SU-DHL-6 (cell line): ENCODE data around the gene PASK.

Source experiments
- EZH2phosphoT487 ChIP-seq: fragments of 200-600 bp; sonication (generic), shearing (Covaris generic); conservative IDR thresholded peaks from 2 replicates; pipeline ENCODE4 v1.6.1; 2018; ENCODE audit warnings: mild to moderate bottlenecking, antibody characterized with exemption, low read length, moderate library complexity, mixed read lengths
- TF ChIP-seq, protein P1 (sequence below): fragments of 200-600 bp; sonication (generic); IDR thresholded peaks from one replicate; pipeline ENCODE4 v1.5.1; 2017; ENCODE audit warnings: antibody characterized with exemption, mild to moderate bottlenecking, low read length, moderate library complexity; ENCODE audit not compliant: insufficient read depth, poor library complexity, severe bottlenecking

GRCh38 chr2:241193271-241193670 is 44.0 kb upstream of the PASK start:
- TF ChIP-seq, protein P1, sequence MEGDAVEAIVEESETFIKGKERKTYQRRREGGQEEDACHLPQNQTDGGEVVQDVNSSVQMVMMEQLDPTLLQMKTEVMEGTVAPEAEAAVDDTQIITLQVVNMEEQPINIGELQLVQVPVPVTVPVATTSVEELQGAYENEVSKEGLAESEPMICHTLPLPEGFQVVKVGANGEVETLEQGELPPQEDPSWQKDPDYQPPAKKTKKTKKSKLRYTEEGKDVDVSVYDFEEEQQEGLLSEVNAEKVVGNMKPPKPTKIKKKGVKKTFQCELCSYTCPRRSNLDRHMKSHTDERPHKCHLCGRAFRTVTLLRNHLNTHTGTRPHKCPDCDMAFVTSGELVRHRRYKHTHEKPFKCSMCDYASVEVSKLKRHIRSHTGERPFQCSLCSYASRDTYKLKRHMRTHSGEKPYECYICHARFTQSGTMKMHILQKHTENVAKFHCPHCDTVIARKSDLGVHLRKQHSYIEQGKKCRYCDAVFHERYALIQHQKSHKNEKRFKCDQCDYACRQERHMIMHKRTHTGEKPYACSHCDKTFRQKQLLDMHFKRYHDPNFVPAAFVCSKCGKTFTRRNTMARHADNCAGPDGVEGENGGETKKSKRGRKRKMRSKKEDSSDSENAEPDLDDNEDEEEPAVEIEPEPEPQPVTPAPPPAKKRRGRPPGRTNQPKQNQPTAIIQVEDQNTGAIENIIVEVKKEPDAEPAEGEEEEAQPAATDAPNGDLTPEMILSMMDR: no peak
- no peak for TF ChIP-seq EZH2phosphoT487
